Hepatic stellate cell (primary cell): ENCODE data around the gene OXCT1.
"Not testable (repeated sequence)": the region's sequence is repeated elsewhere in the genome, so short reads cannot be mapped to it uniquely, and the experiment has no call there.

Source experiments
- DNase-seq: peaks from one replicate; pipeline ENCODE4 v3.0.0; 2011; ENCODE audit warnings: low spot score

The OXCT1 gene

DNA sequence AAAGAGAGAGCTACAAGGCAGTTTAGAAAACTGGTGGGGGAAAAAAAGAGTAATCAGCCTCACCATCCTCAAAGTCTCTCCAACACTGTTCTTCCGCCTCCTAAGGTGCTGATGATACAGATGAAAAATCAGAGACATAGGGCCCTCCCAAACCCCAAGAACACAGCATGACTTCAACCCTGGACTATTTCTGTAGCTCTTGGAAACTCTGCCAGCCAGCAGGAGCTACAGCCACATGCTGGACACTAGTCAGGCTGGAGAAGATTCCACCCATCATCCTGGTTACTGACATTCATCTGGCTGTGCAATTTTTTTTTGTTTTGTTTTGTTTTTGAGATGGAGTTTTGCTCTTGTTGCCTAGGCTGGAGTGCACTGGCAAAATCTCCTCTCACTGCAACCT, 42.4 kb downstream of the OXCT1 start:
- no peak for DNase-seq

DNA sequence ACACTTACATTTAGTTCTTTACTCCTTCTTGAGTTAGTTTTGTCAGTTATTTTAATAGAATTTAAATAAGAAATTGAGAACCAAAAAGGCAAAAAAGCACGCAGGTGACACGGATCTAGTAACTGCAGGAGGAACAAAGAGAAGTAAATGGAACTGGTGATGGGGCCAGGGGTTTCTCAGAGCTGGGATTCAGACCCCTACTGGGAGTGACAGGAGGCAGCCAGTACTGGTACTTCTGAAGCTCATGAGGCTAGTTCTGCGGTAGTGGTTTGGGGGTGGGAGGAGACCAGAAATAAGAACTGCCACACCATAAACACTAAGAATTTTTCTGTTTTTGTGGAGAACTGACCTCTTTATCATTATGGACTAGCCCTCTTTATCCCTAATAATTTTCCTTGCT, 48.2 kb downstream of the OXCT1 start:
- no peak for DNase-seq

DNA sequence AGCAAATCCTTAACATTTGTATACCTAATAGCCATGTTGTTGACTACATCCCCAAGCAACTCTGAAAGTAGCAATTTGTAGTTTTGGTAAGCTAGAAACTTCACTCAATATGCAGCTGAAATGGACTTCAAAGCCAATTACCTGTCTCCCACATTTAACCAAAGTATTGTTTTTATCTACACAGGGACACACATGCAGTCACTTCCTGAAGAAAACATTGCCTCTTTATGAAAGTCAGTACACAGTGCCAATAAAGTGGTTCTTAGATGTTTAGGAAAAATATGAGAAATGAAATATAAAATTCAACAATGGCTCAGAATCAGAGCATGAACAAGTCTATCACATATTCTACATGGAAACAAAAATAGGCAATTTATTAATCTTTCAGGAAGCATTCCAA, 49.2 kb downstream of the OXCT1 start:
- DNase-seq, result no peak

DNA sequence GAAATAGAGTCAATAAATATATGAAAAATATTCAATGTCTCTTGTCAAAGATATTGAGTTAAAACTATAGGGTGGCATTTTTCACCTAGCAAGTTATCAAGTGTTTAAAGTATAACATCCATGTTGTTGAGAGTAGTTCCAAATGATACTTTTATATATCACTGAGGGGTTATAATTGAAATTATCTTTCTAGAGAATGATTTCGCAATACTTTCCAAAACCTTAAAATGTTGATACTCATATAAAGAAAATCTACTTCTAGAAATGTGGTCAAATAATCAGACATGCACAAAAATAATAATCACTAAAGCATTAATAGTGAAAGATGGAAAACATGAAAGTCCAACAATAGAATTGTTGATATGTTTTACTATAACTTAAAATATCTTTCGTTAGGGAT, 50.1 kb downstream of the OXCT1 start:
- DNase-seq, result no peak

DNA sequence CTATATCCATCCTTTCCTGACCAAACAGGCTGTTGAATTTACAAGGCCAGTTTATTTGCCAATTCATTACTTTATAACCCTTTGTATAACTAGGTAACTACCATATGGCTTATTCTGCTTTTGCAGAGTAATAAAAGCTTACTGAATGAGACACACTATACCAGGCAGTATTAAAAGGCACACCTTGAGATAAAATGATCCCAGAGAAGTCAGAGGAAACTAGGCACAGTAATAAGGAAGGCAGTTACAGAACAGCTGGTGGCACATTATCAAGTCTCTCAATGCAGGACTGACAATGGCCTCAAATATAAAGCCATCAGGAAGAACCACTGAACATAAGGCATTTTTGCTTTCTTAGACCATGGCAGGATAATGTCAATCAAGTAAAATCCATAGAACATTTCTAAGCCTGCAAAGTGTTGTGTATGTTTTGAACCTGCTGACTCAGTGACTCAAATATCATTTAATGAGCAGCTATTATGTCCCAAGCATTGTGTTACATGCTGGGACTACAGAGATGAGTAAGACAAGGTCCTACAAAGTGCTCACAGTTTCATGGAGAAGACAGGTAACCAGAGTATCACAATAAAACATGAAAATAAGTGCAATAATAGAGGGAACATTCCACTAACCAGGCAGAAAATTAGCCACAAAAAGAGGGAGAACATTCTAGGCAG, 52.5 kb downstream of the OXCT1 start:
- DNase-seq, result no peak

DNA sequence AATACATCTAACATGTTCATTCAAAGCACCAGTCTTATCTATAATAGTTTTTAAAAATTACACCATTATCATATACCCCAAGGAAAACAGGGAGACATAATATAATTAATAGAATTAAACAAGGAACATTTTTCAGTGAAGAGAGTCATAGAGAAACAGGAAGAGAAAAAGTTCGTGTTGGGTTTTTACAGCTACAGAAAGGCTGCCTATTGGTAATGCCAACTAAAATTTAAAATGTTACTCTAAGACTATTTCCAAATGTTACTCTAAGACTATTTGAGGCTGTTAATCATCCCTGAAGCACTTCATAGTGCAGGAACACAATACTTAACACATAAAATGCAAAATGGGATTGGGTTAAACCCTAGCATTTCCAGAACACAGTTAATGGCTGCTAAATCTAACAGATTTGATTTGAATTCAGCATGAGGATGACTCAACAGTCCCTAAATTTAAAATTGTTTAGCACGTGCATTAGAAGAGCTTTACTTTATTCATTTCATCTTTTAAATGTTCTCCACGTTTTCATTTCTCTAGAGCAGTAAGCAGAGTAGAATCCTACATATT, 54.5 kb downstream of the OXCT1 start:
- DNase-seq, result no peak

DNA sequence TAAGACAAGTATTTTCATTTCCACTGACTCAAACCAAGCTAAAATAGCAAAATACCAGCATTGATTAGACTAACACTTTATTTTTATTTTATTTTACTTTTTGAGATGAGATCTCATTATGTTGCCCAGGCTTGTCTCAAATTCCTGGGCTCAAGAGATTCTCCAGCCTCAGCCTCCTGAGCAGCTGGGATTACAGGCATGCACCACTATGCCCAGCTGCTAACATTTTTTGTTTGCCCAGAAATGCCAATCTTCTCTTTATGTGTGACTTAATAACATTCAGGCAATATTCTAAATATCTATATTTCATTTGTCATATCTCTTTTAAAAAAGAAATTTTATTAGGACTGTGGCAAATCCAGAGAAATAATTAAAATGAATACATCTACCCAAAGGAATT, 55.0 kb downstream of the OXCT1 start:
- no peak for DNase-seq

DNA sequence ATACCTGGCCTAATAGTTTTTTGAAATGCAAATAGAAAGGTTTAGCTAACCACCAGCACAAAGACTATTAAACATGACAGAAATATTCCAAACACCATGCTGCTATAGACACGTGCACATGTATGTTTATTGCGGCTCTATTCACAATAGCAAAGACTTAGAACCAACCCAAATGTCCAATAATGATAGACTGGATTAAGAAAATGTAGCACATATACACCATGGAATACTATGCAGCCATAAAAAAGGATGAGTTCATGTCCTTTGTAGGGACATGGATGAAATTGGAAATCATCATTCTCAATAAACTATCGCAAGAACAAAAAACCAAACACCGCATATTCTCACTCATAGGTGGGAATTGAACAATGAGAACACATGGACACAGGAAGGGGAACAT, 55.9 kb downstream of the OXCT1 start:
- not testable (repeated sequence) for DNase-seq

DNA sequence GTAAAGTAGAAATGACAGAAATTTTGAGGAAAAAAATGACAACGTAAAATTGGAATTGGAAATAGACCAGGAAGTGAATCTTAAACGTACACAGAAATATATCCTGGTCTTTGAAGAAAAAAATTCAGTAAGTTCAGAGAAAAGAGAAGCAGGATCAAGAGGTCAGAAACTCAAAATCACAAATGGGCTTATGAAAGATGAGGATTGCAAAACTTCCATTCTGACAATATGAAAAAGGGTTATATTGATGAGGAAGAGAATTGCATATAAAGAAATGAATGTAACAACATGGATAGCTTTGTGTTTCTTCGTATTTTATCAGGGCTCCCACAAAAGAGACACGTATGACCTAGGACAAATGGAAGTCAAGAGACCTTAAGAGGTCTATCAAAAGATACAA, 58.1 kb downstream of the OXCT1 start:
- no peak for DNase-seq

DNA sequence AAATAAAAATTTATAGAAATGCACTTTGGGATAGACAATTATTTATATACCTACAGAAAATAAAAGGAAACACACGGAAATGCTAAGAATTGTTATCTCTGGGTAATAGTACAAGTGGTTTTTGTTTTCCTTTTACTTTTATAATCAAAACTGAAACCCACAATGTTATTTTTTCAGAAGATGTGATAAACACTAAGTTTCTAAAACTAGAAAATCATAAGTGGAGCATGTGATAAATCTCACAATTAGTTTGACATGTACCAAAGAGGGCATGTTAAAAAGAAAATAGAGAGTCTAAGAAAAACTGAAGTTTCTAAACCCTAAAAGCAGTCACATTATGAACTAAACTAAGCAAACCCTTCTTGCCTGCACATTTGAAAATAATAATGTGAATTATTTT, 61.1 kb downstream of the OXCT1 start:
- no peak for DNase-seq

DNA sequence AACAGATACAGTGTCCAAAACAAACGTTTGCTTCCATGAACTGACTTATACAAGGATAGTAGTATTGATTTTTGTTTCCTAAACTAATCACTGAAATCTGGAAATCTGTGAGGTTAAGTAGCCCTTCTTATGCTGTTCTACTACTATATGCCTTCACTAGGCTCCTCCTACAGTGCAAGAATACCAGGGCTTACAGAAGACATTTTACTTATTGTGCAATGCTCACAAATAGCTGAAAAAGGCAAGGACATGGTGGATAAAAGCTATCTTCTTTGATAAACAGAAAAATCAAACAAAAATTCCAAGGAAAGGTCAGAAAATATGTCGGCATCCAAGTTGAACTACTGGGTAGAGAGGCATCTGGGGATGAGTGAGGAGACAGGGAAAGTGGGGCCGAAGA, 61.9 kb downstream of the OXCT1 start:
- no peak for DNase-seq

DNA sequence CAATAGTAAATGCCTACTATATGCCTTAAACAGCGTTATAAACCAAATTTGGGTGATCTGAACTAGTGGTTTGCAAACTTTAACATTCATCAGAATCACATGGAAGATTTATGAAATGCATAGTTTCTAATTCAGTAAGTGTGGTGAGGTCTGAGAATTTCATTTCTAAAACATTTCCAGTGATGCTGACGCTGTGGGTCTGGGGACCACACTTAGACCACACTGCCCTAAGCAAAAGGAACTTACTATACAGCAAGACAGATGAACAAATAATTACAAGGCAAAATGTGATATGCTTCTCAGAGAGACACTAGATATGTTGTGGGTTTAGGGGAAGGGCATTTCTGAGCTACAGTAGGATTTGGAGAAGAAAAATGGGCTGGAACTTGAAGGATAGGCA, 72.6 kb downstream of the OXCT1 start:
- DNase-seq, result no peak

DNA sequence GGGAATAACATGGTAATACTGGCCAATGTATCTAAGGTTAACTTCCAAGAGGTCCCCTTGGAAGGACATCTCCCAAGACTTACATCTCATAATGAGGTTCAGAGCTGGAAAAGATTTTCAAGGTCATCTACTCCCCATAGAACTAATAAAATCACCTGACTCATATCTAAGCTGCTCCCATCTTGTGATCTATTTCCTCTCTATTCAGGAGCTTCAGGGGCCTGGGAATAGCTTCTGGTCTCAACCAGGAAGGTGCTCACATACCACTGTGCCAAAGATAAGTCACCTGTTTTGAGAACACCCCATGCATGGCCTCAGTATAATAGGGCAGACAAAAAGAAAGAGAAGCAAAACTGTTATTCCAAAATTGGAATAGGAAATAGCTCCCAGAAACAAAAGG, 74.2 kb downstream of the OXCT1 start:
- no peak for DNase-seq

DNA sequence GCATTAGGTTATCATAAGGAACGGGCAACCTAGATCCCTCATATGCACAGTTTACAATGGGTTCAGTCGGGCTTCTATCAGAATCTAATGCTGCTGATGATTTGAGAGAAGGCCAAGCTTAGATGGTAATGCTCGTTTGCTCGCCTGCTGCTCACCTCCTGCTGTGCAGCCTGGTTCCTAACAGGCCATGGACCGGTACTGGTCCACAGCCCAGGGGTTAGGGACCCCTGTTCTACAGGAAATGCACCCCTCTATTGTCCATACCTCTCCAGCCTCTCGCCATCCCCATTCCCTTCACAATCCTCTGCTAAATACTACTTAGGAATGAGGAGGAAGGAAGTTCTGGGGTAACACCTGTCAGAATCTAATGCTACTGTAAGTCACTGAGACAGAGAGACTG, 75.1 kb downstream of the OXCT1 start:
- no peak for DNase-seq

DNA sequence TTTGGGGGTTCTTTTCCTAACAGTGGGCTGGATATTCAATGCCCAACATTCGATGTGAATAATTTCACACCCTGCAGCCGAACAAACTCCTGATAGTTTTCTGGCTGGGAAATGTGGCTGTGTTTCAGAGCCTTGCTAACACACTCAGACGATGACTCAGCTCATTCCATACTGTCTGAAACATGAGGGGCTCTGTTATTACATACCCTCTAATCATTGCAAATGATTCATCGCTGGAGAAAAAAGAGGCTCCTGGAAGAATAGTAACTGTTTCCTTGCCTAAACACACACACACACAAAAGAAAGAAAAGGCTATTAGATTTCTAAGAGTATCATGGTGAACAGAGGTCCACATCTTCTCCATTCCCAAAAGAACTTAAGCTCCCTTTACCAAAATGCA, 75.8 kb downstream of the OXCT1 start:
- peak; percentile 44 for DNase-seq

DNA sequence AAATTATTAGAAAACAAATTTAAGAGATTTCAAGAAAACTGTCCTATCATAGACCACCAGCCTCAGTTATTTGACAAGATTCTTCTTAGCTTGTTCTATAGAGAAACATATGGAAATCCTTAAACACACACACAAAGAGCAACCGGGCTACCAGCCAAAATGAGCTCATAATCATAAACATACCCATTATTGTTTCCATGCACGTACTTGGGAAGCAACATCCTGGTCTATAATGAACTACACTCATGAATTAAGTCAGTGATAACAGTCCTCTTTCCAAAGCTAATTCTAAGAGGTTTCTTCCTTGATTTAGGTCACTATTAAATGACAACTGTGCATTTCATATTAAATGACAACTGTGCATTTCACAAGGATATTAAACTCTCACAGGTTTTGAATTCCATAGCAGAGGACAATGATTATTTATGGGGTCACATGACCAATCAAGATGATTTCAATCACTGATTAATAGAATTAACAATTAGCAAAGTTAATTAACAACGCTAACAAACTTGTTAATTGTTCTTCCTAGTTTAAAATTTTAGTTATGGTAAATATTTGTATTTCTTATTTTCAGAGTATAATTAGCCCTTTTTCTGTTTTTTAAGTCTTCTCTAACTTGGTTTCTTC, 77.0 kb downstream of the OXCT1 start:
- DNase-seq, result no peak

DNA sequence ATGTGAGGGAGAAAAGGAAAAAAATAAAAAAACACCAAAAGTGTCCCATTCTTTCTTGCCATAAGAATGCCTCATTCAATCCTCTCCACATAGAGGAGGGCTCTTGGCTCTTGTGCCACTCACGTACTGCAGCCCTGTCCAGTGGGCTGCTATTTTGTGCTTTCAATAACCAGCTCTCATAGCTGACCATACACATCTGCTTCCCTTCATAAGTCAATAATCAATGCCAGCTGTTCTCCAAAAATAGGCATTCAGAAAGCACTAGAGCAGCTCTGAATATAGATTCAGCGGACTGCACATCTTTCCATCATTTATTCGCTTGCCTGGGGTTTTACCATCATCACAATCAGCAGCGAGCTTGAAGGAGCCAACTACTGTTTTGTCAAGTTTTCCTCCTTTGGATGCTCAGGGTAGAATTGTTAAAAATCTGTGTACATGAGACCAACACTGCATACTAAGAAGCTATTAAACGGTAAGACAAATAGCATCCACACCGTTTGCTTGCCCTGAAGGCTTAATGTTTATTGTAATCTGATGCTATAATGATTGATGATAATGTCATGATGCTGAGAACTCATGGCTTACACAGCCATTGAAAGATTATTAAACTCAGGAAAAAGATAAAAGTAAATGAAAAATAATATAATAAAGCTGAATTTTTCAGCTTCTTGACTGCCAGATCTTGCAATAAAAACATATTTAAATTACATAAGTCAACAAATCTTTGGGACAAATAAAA, 80.0 kb downstream of the OXCT1 start:
- no peak for DNase-seq

DNA sequence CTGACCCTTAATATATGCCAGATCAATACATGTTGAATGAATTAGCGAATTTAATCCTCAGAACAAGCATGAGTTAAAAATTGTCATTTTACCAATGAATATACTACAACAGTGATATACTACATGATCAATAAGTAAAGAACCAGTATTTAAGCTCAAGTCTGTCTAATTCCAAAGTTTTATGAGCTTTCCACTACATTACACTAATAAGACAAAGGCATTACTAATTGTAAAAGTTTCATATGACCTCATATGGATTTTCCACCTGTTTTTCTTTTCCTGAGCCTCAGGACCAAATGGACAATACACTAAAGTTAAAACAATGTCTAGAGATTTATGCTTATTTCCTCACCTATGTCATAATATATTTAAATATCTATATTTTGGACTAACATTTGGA, 80.8 kb downstream of the OXCT1 start:
- no peak for DNase-seq

DNA sequence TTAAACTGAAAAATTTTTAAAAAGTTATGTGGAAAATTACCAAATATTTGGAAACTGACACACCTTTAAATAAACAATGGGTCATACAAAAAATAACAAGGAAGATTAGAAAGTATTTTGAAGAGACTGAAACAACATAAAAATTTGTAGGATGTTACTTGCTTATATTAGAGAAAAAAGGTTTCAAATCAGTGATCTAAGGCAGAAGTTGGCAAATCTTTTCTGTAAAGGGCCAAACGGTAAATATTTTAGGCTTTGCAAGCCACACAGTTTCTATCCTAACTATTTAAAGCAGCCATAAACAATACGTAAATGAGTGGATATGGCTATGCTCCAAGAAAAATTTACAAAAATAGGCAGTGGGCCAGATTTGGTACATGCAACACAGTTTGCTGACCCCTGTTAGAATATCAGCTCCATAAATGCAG, 81.3 kb downstream of the OXCT1 start:
- DNase-seq, result no peak

DNA sequence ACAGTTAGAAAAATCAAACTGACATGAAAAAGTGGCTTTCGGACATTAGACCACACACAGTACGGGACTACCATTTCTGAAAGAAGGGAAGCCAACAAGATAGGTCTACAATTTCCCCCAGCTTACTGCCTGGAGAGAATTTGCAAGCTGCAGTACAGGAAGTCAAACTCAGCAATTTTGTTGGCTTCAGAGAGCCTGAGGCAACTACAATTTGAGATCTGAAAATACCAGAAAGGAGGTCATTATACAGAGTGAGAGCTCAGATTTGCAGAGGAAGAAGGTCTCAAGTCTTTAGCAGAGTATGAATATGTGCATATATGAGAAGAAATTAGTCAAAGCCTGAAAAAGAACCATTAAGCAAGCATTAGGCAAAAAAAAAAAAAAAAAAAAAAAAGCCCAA, 83.0 kb downstream of the OXCT1 start:
- DNase-seq, result no peak

DNA sequence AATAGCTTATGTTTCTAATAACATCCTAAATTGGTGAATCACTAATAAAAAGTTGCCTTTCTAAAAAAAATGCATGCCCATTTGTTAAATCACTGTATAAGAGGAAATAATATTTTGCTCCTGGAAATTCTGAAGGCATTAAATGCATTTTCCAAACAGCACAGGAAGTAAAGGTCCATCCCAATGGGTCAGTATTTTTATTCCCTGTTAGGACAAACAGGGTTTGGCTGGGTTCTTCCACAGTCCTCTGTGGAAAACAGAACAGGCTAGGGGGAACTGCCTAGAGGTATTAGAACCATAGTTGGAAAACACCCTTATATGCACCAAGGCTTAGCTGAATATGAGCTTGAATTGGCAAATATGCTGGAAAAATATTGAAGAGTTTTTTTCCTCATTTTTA, 85.2 kb downstream of the OXCT1 start:
- DNase-seq, result no peak

DNA sequence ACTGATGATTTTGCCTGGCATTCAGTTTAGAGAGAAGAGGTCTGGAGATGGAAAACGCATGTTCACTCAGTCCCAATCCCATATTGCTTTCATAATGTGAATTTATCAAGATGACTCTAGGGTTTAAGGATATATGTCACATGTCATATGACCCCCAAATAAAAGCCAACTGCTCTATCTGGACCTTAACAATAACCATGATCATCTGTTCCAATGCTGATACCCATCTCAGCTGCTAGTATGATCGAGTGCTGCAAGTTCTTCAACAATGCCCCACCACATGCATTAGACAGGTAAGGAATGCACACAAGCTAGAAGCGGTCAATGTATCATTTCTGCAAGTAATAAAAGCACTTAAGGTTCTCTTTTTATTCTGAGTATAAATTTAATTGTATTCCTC, 91.8 kb downstream of the OXCT1 start:
- DNase-seq, result no peak

DNA sequence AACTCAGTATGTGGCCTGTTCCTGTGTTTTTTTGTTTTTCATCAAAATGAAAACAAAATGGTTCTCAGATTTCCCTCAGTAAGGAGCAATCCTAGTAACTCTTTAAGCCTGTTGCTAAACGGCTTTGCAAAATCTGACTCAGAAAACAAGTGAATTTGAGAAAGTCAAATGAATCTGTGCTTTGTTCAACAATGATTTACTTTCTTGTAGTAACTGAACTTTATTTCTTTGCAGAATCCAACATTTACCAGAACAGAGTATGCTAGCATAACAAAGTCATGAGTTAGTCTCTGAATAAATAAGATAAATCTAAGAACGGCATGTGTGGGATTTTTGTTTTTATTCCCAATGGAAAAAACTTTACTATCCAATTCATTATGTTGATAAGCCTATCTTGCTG, 93.8 kb downstream of the OXCT1 start:
- no peak for DNase-seq
